ENCODE results near the gene HEXD.
"Not testable (repeated sequence)": the region's sequence is repeated elsewhere in the genome, so short reads cannot be mapped to it uniquely, and the experiment has no call there.

Gene HEXD

GRCh38 chr17:82377924-82378740 is 40.0 kb upstream of the HEXD start:
- Mint-ChIP-seq H3K9me3 (no peaks in the 10 kb centered on the region), H3K36me3 (no peaks in the 10 kb centered on the region), H3K27ac (no peak overlapping the region), H3K4me3 (no peak overlapping the region), H3K4me1 (peaks cover 27% of the 10 kb centered on the region)
- DNase-seq (ENCODE audit: low spot score in 2 of 2) = no peak
- no peak for ATAC-seq

GRCh38 chr17:82378741-82379021 is 39.5 kb upstream of the HEXD start:
- Mint-ChIP-seq H3K27ac (no peak overlapping the region), H3K9me3 (no peaks in the 10 kb centered on the region), H3K4me3 (no peak overlapping the region), H3K36me3 (no peaks in the 10 kb centered on the region), H3K4me1 (peaks cover 26% of the 10 kb centered on the region)
- DNase-seq (ENCODE audit: low spot score in 2 of 2) (no peak), ATAC-seq (no peak)

- DNase-seq (ENCODE audit: low spot score in 2 of 2) (no peak), ATAC-seq (no peak)
- H3K4me1 Mint-ChIP-seq = peaks cover 26% of the 10 kb centered on the region
- no peak overlapping the region for H3K27ac Mint-ChIP-seq
- no peak overlapping the region for H3K4me3 Mint-ChIP-seq
- H3K36me3 Mint-ChIP-seq = no peaks in the 10 kb centered on the region
- no peaks in the 10 kb centered on the region for H3K9me3 Mint-ChIP-seq
These were observed 37.1 kb upstream of the HEXD start for GRCh38 chr17:82380860-82381702.

- DNase-seq (ENCODE audit: low spot score in 2 of 2); H3K4me3 Mint-ChIP-seq; ATAC-seq; H3K9me3 Mint-ChIP-seq; H3K27ac Mint-ChIP-seq; H3K36me3 Mint-ChIP-seq: not testable (repeated sequence)
- peaks cover 26% of the 10 kb centered on the region for H3K4me1 Mint-ChIP-seq
These were observed 36.5 kb upstream of the HEXD start for GRCh38 chr17:82381703-82382009.

- H3K4me3 Mint-ChIP-seq; H3K27ac Mint-ChIP-seq; DNase-seq (ENCODE audit: low spot score in 2 of 2); H3K9me3 Mint-ChIP-seq; ATAC-seq; H3K36me3 Mint-ChIP-seq: not testable (repeated sequence)
- H3K4me1 Mint-ChIP-seq = peaks cover 28% of the 10 kb centered on the region
These were observed 35.8 kb upstream of the HEXD start for GRCh38 chr17:82382220-82382932.

- no peak for ATAC-seq
- Mint-ChIP-seq H3K9me3 (no peaks in the 10 kb centered on the region), H3K36me3 (no peaks in the 10 kb centered on the region), H3K4me3 (no peak overlapping the region), H3K27ac (no peak overlapping the region), H3K4me1 (peaks cover 33% of the 10 kb centered on the region)
- DNase-seq (ENCODE audit: low spot score in 2 of 2) = no peak
These were observed 35.3 kb upstream of the HEXD start for GRCh38 chr17:82382933-82383255.

- Mint-ChIP-seq H3K27ac (no peak overlapping the region), H3K4me1 (peaks cover 35% of the 10 kb centered on the region), H3K9me3 (no peaks in the 10 kb centered on the region), H3K36me3 (no peaks in the 10 kb centered on the region), H3K4me3 (no peak overlapping the region)
- ATAC-seq (no peak), DNase-seq (ENCODE audit: low spot score in 2 of 2) (no peak)
These were observed 34.7 kb upstream of the HEXD start for GRCh38 chr17:82383411-82383810.

- H3K27ac Mint-ChIP-seq = no peak overlapping the region
- no peak overlapping the region for H3K4me3 Mint-ChIP-seq
- DNase-seq (ENCODE audit: low spot score in 2 of 2) (no peak), ATAC-seq (no peak)
- H3K36me3 Mint-ChIP-seq = no peaks in the 10 kb centered on the region
- peaks cover 30% of the 10 kb centered on the region for H3K4me1 Mint-ChIP-seq
- no peaks in the 10 kb centered on the region for H3K9me3 Mint-ChIP-seq
These were observed 34.0 kb upstream of the HEXD start for GRCh38 chr17:82384051-82384729.

- no peak for ATAC-seq
- no peak for DNase-seq (ENCODE audit: low spot score in 2 of 2)
- Mint-ChIP-seq H3K9me3 (no peaks in the 10 kb centered on the region), H3K27ac (no peak overlapping the region), H3K4me3 (no peak overlapping the region), H3K36me3 (no peaks in the 10 kb centered on the region), H3K4me1 (peaks cover 26% of the 10 kb centered on the region)
These were observed 33.2 kb upstream of the HEXD start for GRCh38 chr17:82384730-82385481.

- ATAC-seq (no peak), DNase-seq (ENCODE audit: low spot score in 2 of 2) (no peak)
- no peak overlapping the region for H3K27ac Mint-ChIP-seq
- no peaks in the 10 kb centered on the region for H3K36me3 Mint-ChIP-seq
- no peak overlapping the region for H3K4me3 Mint-ChIP-seq
- no peaks in the 10 kb centered on the region for H3K9me3 Mint-ChIP-seq
- H3K4me1 Mint-ChIP-seq = peaks cover 19% of the 10 kb centered on the region
These were observed 32.4 kb upstream of the HEXD start for GRCh38 chr17:82385559-82386254.

GRCh38 chr17:82386255-82386831 is 31.8 kb upstream of the HEXD start:
- H3K9me3 Mint-ChIP-seq = no peaks in the 10 kb centered on the region
- no peak for DNase-seq (ENCODE audit: low spot score in 2 of 2)

GRCh38 chr17:82386881-82387704 is 31.1 kb upstream of the HEXD start:
- ATAC-seq (no peak), DNase-seq (ENCODE audit: low spot score in 2 of 2) (no peak)
- Mint-ChIP-seq H3K4me1 (peaks cover 9% of the 10 kb centered on the region), H3K9me3 (no peaks in the 10 kb centered on the region), H3K27ac (no peak overlapping the region), H3K36me3 (no peaks in the 10 kb centered on the region), H3K4me3 (no peak overlapping the region)

More at GRCh38 chr17:82386255-82386831, 31.8 kb upstream of the HEXD start:
- H3K27ac Mint-ChIP-seq = no peak overlapping the region
- no peaks in the 10 kb centered on the region for H3K36me3 Mint-ChIP-seq
- peaks cover 13% of the 10 kb centered on the region for H3K4me1 Mint-ChIP-seq
- ATAC-seq = no peak
- H3K4me3 Mint-ChIP-seq = no peak overlapping the region

GRCh38 chr17:82387705-82388106 is 30.4 kb upstream of the HEXD start:
- no peak overlapping the region for H3K27ac Mint-ChIP-seq
- H3K36me3 Mint-ChIP-seq = no peaks in the 10 kb centered on the region

More at GRCh38 chr17:82387705-82388106, 30.4 kb upstream of the HEXD start:
- no peak for DNase-seq (ENCODE audit: low spot score in 2 of 2)
- Mint-ChIP-seq H3K9me3 (no peaks in the 10 kb centered on the region), H3K4me3 (no peak overlapping the region), H3K4me1 (peaks cover 9% of the 10 kb centered on the region)
- ATAC-seq = no peak
